ENCODE results near the gene EPM2A. TPM values are rescaled to one million over a fixed set of nuclear protein-coding genes. Genes with fewer than 3 reads are reported as not detected.
A peak's percentile ranks its signal among the peaks of the same experiment; 100 is the strongest.
"Not testable (repeated sequence)": the region's sequence is repeated elsewhere in the genome, so short reads cannot be mapped to it uniquely, and the experiment has no call there.

EPM2A gene
- polyA plus RNA-seq, 2 of the 4 experiments (the other 2 are of a cell fraction), result 2.4 to 3.0 TPM

GRCh38 chr6:145704143-145704781 lies 31.1 kb downstream of the EPM2A start (continued):
- no peak for TF ChIP-seq HES2 (IDR thresholded peaks at IDR 0.05)
- TF ChIP-seq FOSB (CRISPR knock-in tag; IDR thresholded peaks at IDR 0.05), result no peak
- TF ChIP-seq, protein P1, sequence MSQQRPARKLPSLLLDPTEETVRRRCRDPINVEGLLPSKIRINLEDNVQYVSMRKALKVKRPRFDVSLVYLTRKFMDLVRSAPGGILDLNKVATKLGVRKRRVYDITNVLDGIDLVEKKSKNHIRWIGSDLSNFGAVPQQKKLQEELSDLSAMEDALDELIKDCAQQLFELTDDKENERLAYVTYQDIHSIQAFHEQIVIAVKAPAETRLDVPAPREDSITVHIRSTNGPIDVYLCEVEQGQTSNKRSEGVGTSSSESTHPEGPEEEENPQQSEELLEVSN (IDR thresholded peaks at IDR 0.05; ENCODE audit: borderline replicate concordance, low read depth), result no peak
- no peak for TF ChIP-seq KDM5A (IDR thresholded peaks at IDR 0.05)
- TF ChIP-seq POLR2A (IDR thresholded peaks at IDR 0.05; ENCODE audit: low read length), result no peak
- no peak for TF ChIP-seq HDAC2 (IDR thresholded peaks at IDR 0.05)
- TF ChIP-seq CTCF (IDR thresholded peaks at IDR 0.05), result peak; percentile 53
- no peak for TF ChIP-seq TFCP2L1 (CRISPR knock-in tag; IDR thresholded peaks at IDR 0.05)

GRCh38 chr6:145699462-145699861 lies 35.9 kb downstream of the EPM2A start:
- Histone ChIP-seq H3K4me3 (no peak overlapping the region), H3K4me1 (peaks cover 11% of the 10 kb centered on the region; the same call in 2 of the 3 replicates), H3K27ac (no peak overlapping the region), H3K9me3 (no peaks in the 10 kb centered on the region), H3K4me2 (peak overlapping the region; percentile 42)
- TF ChIP-seq MYC (IDR thresholded peaks at IDR 0.05; ENCODE audit: borderline replicate concordance, low read length) (no peak), FOSL2 (IDR thresholded peaks at IDR 0.05) (no peak), FOSL2 (CRISPR knock-in tag; IDR thresholded peaks at IDR 0.05) (peak; percentile 49; the same call in 1 of the 2 replicates), JUNB (IDR thresholded peaks at IDR 0.05) (peak; percentile 44; the same call in 1 of the 2 replicates)
- ChIA-PET CTCF (interaction anchor here (0.6 kb wide), 1 partner anchor 1119 kb away, joined by 4 read pairs; no protein-coding TSS in a partner anchor), POLR2A (no interaction called here)
- DNase-seq (ENCODE audit: low read depth in 1 of 2, low spot score in 1 of 2) (peak in 1 of 2 experiments; percentile 9), ATAC-seq (peak; percentile 47 to 69; a peak in 2 of 6 replicates), FAIRE-seq (no peak)

DNA sequence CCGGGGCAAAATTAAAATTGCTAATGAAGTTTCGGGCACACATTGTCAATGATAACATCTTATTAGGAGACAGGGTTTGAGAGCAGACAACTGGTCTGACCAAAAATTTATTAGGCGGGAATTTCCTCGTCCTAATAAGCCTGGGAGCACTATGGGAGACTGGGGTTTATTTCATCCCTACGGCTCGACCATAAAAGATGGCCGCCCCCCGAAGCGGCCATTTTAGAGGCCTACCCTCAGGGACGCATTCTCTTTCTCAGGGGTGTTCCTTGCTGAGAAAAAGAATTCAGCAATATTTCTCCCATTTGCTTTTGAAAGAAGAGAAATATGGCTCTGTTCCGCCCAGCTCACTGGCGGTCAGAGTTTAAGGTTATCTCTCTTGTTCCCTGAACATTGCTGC lies 37.9 kb downstream of the EPM2A start:
- FAIRE-seq; H3K27ac ChIP-seq; POLR2A ChIA-PET; DNase-seq (ENCODE audit: low read depth in 1 of 2, low spot score in 1 of 2); ATAC-seq; H3K4me3 ChIP-seq; H3K9me3 ChIP-seq; CTCF ChIA-PET; H3K4me2 ChIP-seq: not testable (repeated sequence)
- WGBS (ENCODE audit: missing lambda C conversion rate), result 91% methylated on average over 12 of the region's 12 CpGs
- H3K4me1 ChIP-seq, result peaks cover 11% of the 10 kb centered on the region; the same call in 2 of the 3 replicates

- Histone ChIP-seq H3K27ac (no peak overlapping the region), H3K4me3 (no peak overlapping the region), H3K4me1 (peaks cover 3% of the 10 kb centered on the region; the same call in 2 of the 3 replicates), H3K9me3 (0 out of 3 replicates have a peak, but pooled peaks cover 2% of the 10 kb centered on the region), H3K4me2 (no peak overlapping the region)
- WGBS (ENCODE audit: missing lambda C conversion rate), result 62% methylated on average over 4 of the region's 4 CpGs
- ChIA-PET CTCF (interaction anchor here (0.8 to 1.0 kb wide), 2 partner anchors 9 to 60 kb away, joined by 4 read pairs; no protein-coding TSS in a partner anchor), POLR2A (no interaction called here)
- DNase-seq (ENCODE audit: low read depth in 1 of 2, low spot score in 1 of 2) (no peak), FAIRE-seq (no peak), ATAC-seq (no peak)
- TF ChIP-seq GATA3 (IDR thresholded peaks at IDR 0.05; ENCODE audit: borderline replicate concordance), result no peak
- TF ChIP-seq RFX5 (IDR thresholded peaks at IDR 0.05), result no peak
- TF ChIP-seq ZSCAN20 (CRISPR knock-in tag; IDR thresholded peaks at IDR 0.05), result no peak
- TF ChIP-seq CBX8 (IDR thresholded peaks at IDR 0.05), result no peak
- no peak for TF ChIP-seq REST (IDR thresholded peaks at IDR 0.05)
- TF ChIP-seq CHD4 (IDR thresholded peaks at IDR 0.05; ENCODE audit: borderline replicate concordance), result no peak
- TF ChIP-seq RCOR1 (IDR thresholded peaks at IDR 0.05; ENCODE audit: low read depth, low read length), result no peak
Observed at GRCh38 chr6:145694083-145694737, 41.1 kb downstream of the EPM2A start.

Data from A549 (cell line).